ENCODE measurements around the gene HK1.
"Not testable (repeated sequence)": the region's sequence is repeated elsewhere in the genome, so short reads cannot be mapped to it uniquely, and the experiment has no call there.

Gene HK1

DNA sequence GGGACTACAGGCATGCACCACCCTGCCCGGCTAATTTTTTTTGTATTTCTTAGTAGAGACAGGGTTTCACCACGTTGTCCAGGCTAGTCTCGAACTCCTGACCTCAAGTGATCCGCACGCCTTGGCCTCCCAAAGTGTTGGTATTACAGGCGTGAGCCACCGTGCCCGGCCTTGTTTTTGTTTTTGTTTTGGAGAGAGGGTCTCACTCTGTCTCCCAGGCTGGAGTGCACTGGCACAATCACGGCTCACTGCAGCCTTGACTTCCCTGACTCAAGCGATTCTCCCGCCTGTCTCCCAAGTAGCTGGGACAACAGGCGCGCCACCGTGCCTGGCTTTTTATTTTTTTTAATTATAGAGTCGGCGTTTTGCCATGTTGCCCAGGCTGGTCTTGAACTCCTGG lies 172.1 kb downstream of the HK1 start:
- DNase-seq (ENCODE audit: low read depth in 2 of 2), result not testable (repeated sequence)

- peak; percentile 70 to 73 for DNase-seq (ENCODE audit: low read depth in 2 of 2)
These were observed 173.0 kb downstream of the HK1 start, which contains the start of gene TSPAN15 for GRCh38 chr10:69451209-69451783. TSS of gene TSPAN15 (plus strand) at chr10:69451465. CDS start at chr10:69451595, 130 bp downstream.
